Caco-2 (cell line): Measurements from ENCODE around the gene RAB29. TPM values are rescaled to one million over a fixed set of nuclear protein-coding genes. Genes with fewer than 3 reads are reported as not detected.

Experiments used
- BruUV-seq: library from RNA; stranded (reverse); fragments of 400-500 nt; replicated peaks from 2 replicates; lab custom pipeline; 2021; lab: Mats Ljungman, UMichigan
- CTCF ChIA-PET: fragments of 300-600 bp; sonication (Branson Sonifier 250); formaldehyde crosslinking; loops from one replicate; lab custom pipeline; 2022; ENCODE audit warnings: antibody characterized with exemption; lab: Charles Lee
- POLR2A ChIA-PET: fragments of 300-600 bp; sonication (Branson Sonifier 250); formaldehyde crosslinking; loops from one replicate; lab custom pipeline; 2022; ENCODE audit warnings: antibody characterized with exemption; lab: Charles Lee
- DNase-seq, 2 experiments: peaks; one replicate each; pipeline versions ENCODE4 v3.0.0 to v3.0.0-alpha.2; 2020 to 2022
- H3K27me3 ChIP-seq: replicated peaks from 2 replicates; pipeline ENCODE4 v1.6.0; 2011; ENCODE audit warnings: low read length; ENCODE audit not compliant: control insufficient read depth, insufficient read depth
- H3K36me3 ChIP-seq: 2 replicates; pipeline ENCODE4 v1.5.1; 2011; ENCODE audit warnings: low read length; ENCODE audit not compliant: control insufficient read depth, insufficient read depth
- H3K4me1 ChIP-seq: fragments of 250-450 bp; sonication (Bioruptor Pico); 2 replicates; pipeline ENCODE4 v1.5.1; 2020; ENCODE audit warnings: mild to moderate bottlenecking
- H3K4me3 ChIP-seq: 2 replicates; pipeline ENCODE4 v1.5.1; 2011; ENCODE audit warnings: low read depth, mild to moderate bottlenecking, control low read depth, low read length
- H3K9me3 ChIP-seq: fragments of 250-450 bp; sonication (Bioruptor Pico); 2 replicates; pipeline ENCODE4 v1.5.1; 2020; ENCODE audit warnings: mild to moderate bottlenecking, moderate library complexity
- H3K27ac Mint-ChIP-seq: one replicate; pipeline ENCODE4 v1.8.0; 2022; ENCODE audit warnings: mixed read lengths; ENCODE audit not compliant: unreplicated experiment
- H3K27me3 Mint-ChIP-seq: one replicate; pipeline ENCODE4 v1.8.0; 2022; ENCODE audit warnings: mixed read lengths; ENCODE audit not compliant: insufficient read depth, unreplicated experiment
- H3K36me3 Mint-ChIP-seq: one replicate; pipeline ENCODE4 v1.8.0; 2022; ENCODE audit warnings: mild to moderate bottlenecking, mixed read lengths; ENCODE audit not compliant: insufficient read depth, unreplicated experiment
- H3K4me1 Mint-ChIP-seq: one replicate; pipeline ENCODE4 v1.8.0; 2022; ENCODE audit warnings: low read depth, mixed read lengths; ENCODE audit not compliant: unreplicated experiment
- H3K4me3 Mint-ChIP-seq: one replicate; pipeline ENCODE4 v1.8.0; 2022; ENCODE audit warnings: mild to moderate bottlenecking, moderate library complexity, mixed read lengths; ENCODE audit not compliant: unreplicated experiment
- H3K9me3 Mint-ChIP-seq: one replicate; pipeline ENCODE4 v1.8.0; 2022; ENCODE audit warnings: mixed read lengths; ENCODE audit not compliant: unreplicated experiment
- intact Hi-C: fragments of 100-400 bp; cut with micrococcal nuclease; formaldehyde crosslinking; loops from one replicate; pipeline ENCODE4 v1.10.0; 2022; ENCODE audit not compliant: unreplicated experiment
- total RNA-seq: library from RNA; stranded (reverse); gene quantifications from 2 replicates; pipeline ENCODE4 v1.2.3, GENCODE V29; 2022
- TF ChIP-seq, protein P1 (sequence below), 2 experiments: fragments of 200-600 bp in 1 of 2; IDR thresholded peaks; 1 replicate in 1 of 2; 2 replicates in 1 of 2; pipeline versions ENCODE4 v1.5.1 to v1.8.0; 2011 to 2022; ENCODE audit warnings: antibody characterized with exemption in 1 of 2, control low read depth in 1 of 2, inconsistent platforms in 1 of 2, low read depth in 1 of 2, low read length in 1 of 2, mild to moderate bottlenecking in 1 of 2, moderate library complexity in 1 of 2; ENCODE audit not compliant: insufficient read depth in 1 of 2, severe bottlenecking in 1 of 2, unreplicated experiment in 1 of 2

RAB29 gene
- total RNA-seq, 1 experiment from 2014 or later = 11.0 TPM

GRCh38 chr1:205766570-205766969 is 8.7 kb downstream of the RAB29 start:
- ChIA-PET CTCF (no interaction called here), POLR2A (no interaction called here)
- no TSS peak for BruUV-seq
- DNase-seq = no peak
- H3K36me3 Mint-ChIP-seq = no peaks in the 10 kb centered on the region
- peaks cover 11% of the 10 kb centered on the region for H3K4me1 Mint-ChIP-seq
- no peaks in the 10 kb centered on the region for H3K9me3 Mint-ChIP-seq
- no peaks in the 10 kb centered on the region for H3K36me3 ChIP-seq
- TF ChIP-seq, protein P1, sequence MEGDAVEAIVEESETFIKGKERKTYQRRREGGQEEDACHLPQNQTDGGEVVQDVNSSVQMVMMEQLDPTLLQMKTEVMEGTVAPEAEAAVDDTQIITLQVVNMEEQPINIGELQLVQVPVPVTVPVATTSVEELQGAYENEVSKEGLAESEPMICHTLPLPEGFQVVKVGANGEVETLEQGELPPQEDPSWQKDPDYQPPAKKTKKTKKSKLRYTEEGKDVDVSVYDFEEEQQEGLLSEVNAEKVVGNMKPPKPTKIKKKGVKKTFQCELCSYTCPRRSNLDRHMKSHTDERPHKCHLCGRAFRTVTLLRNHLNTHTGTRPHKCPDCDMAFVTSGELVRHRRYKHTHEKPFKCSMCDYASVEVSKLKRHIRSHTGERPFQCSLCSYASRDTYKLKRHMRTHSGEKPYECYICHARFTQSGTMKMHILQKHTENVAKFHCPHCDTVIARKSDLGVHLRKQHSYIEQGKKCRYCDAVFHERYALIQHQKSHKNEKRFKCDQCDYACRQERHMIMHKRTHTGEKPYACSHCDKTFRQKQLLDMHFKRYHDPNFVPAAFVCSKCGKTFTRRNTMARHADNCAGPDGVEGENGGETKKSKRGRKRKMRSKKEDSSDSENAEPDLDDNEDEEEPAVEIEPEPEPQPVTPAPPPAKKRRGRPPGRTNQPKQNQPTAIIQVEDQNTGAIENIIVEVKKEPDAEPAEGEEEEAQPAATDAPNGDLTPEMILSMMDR (IDR thresholded peaks at IDR 0.05; ENCODE audit: insufficient read depth in 1 of 2, low read depth in 1 of 2, low read length in 1 of 2, severe bottlenecking in 1 of 2, unreplicated experiment in 1 of 2) = no peak
- H3K27ac Mint-ChIP-seq = no peak overlapping the region
- H3K27me3 Mint-ChIP-seq = no peaks in the 10 kb centered on the region
- no peak overlapping the region for H3K4me3 ChIP-seq
- intact Hi-C loops = no loop called here
- H3K9me3 ChIP-seq = no peaks in the 10 kb centered on the region
- peaks cover 15% of the 10 kb centered on the region for H3K4me1 ChIP-seq
- H3K27me3 ChIP-seq = no peaks in the 10 kb centered on the region
- H3K4me3 Mint-ChIP-seq = no peak overlapping the region

DNA sequence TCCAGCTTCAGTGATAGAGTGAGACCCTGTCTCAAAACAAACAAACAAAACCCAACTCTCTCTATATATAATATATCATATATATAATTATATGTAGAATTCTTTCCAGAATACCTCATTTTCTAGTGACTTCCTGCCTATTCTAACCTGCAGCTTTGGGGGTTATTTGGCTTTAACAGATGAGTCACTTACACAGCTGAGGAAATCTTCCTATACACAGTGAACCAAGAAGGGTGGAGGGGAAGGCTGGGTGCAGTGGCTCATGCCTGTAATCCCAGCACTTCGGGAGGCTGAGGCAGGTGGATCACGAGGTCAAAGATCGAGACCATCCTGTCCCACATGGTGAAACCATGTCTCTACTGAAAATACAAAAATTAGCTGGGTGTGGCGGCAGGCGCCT is 9.2 kb downstream of the RAB29 start:
- Mint-ChIP-seq H3K27ac (no peak overlapping the region), H3K27me3 (no peaks in the 10 kb centered on the region), H3K36me3 (no peaks in the 10 kb centered on the region), H3K4me1 (peaks cover 11% of the 10 kb centered on the region), H3K9me3 (no peaks in the 10 kb centered on the region), H3K4me3 (no peak overlapping the region)
- Histone ChIP-seq H3K27me3 (no peaks in the 10 kb centered on the region), H3K9me3 (no peaks in the 10 kb centered on the region), H3K36me3 (no peaks in the 10 kb centered on the region), H3K4me1 (peaks cover 15% of the 10 kb centered on the region), H3K4me3 (no peak overlapping the region)
- TF ChIP-seq, protein P1 (IDR thresholded peaks at IDR 0.05; ENCODE audit: insufficient read depth in 1 of 2, low read depth in 1 of 2, low read length in 1 of 2, severe bottlenecking in 1 of 2, unreplicated experiment in 1 of 2) = no peak
- CTCF ChIA-PET = no interaction called here
- intact Hi-C loops = no loop called here
- no peak for DNase-seq
- no TSS peak for BruUV-seq
- POLR2A ChIA-PET = no interaction called here

DNA sequence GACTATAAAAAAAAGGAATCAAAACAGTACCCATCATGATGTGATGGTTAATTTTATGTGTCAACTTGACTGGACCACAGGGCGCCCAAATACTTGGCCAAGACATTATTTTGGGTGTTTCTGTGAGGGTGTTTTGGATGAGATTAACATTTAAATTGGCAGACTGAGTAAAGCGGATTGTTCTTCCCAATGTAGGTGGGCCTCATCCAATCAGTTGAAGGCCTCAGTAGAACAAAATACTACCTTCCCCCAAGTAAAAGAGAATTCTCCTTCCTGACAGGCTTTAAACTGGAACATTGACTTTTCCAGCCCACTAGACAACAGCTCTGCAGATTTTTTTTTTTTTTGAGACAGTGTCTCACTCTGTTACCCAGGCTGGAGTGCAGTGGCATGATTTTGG is 10.7 kb downstream of the RAB29 start:
- no peaks in the 10 kb centered on the region for H3K9me3 ChIP-seq
- no peak for DNase-seq
- BruUV-seq = no TSS peak
- H3K4me1 Mint-ChIP-seq = no peaks in the 10 kb centered on the region
- intact Hi-C loops = no loop called here
- TF ChIP-seq, protein P1 (IDR thresholded peaks at IDR 0.05; ENCODE audit: insufficient read depth in 1 of 2, low read depth in 1 of 2, low read length in 1 of 2, severe bottlenecking in 1 of 2, unreplicated experiment in 1 of 2) = no peak
- ChIA-PET CTCF (no interaction called here), POLR2A (no interaction called here)
- H3K4me3 ChIP-seq = no peak overlapping the region
- H3K36me3 Mint-ChIP-seq = no peaks in the 10 kb centered on the region
- H3K4me1 ChIP-seq = peaks cover 2% of the 10 kb centered on the region
- H3K36me3 ChIP-seq = no peaks in the 10 kb centered on the region
- H3K27me3 Mint-ChIP-seq = no peaks in the 10 kb centered on the region
- no peaks in the 10 kb centered on the region for H3K27me3 ChIP-seq
- H3K4me3 Mint-ChIP-seq = no peak overlapping the region
- H3K9me3 Mint-ChIP-seq = no peaks in the 10 kb centered on the region
- no peak overlapping the region for H3K27ac Mint-ChIP-seq
